GM12878 (cell line): ENCODE data around the gene MVP. TPM values are rescaled to one million over a fixed set of nuclear protein-coding genes. Genes with fewer than 3 reads are reported as not detected.

Experiments used
- ATAC-seq: fragments of 200-7000 bp; cut with Tn5 transposase; 3 replicates; pipeline ENCODE4 v1.9.1; 2020; ENCODE audit warnings: mild to moderate bottlenecking, moderate library complexity
- BruUV-seq: library from RNA; stranded (reverse); fragments of 400-500 nt; replicated peaks from 2 replicates; lab custom pipeline; 2021; lab: Mats Ljungman, UMichigan
- CTCF ChIA-PET: fragments of 300-600 bp; sonication (Branson Sonifier 250); formaldehyde crosslinking; extraction: SDS; loops from one replicate; lab custom pipeline; 2021; ENCODE audit warnings: inconsistent platforms; lab: Yijun Ruan, JAX
- POLR2A ChIA-PET: fragments of 350-600 bp; formaldehyde crosslinking; extraction: SDS; loops from one replicate; lab custom pipeline; 2021; ENCODE audit warnings: inconsistent platforms; lab: Charles Lee
- RAD21 ChIA-PET: fragments of 300-600 bp; sonication (Branson Sonifier 250); formaldehyde crosslinking; loops from one replicate; lab custom pipeline; 2023; ENCODE audit warnings: antibody characterized with exemption; ENCODE audit not compliant: unreplicated experiment; lab: Charles Lee
- SMC1A ChIA-PET: fragments of 300-600 bp; sonication (Branson Sonifier 250); formaldehyde crosslinking; loops from one replicate; lab custom pipeline; 2023; ENCODE audit not compliant: unreplicated experiment, uncharacterized antibody; lab: Charles Lee
- DNase-seq: peaks from one replicate; pipeline ENCODE4 v3.0.0-alpha.2; 2011; ENCODE audit warnings: low read depth, low spot score
- FAIRE-seq: peaks from 3 replicates; lab custom pipeline; 2011; peaks lifted over from hg19 to GRCh38; lab: Jason Lieb, UNC
- H2AFZ ChIP-seq: 2 replicates; pipeline ENCODE4 v1.6.0; 2011; ENCODE audit warnings: low read depth, low read length, control low read depth; ENCODE audit not compliant: control insufficient read depth
- H3K27ac ChIP-seq: 2 replicates; pipeline ENCODE4 v1.5.1; 2011; ENCODE audit warnings: control low read depth; ENCODE audit not compliant: control insufficient read depth, insufficient read depth
- H3K27me3 ChIP-seq, 2 experiments: replicated peaks in 1 of 2; 2 replicates each; pipeline versions ENCODE4 v1.6.0 to v1.6.1; 2011; ENCODE audit warnings: low read length in 1 of 2; ENCODE audit not compliant: control insufficient read depth in 2 of 2, insufficient read depth in 2 of 2
- H3K36me3 ChIP-seq, 2 experiments: 2 replicates each; pipeline ENCODE4 v1.5.1; 2011; ENCODE audit warnings: low read length in 1 of 2; ENCODE audit not compliant: control insufficient read depth in 2 of 2, insufficient read depth in 2 of 2
- H3K4me1 ChIP-seq: 2 replicates; pipeline ENCODE4 v1.6.1; 2011; ENCODE audit warnings: mild to moderate bottlenecking, low read length, moderate library complexity, mixed read lengths; ENCODE audit not compliant: control insufficient read depth, insufficient read depth
- H3K4me2 ChIP-seq: 2 replicates; pipeline ENCODE4 v1.6.0; 2011; ENCODE audit warnings: control low read depth; ENCODE audit not compliant: control insufficient read depth, insufficient read depth
- H3K4me3 ChIP-seq: fragments of 200-600 bp; sonication (generic); 2 replicates; pipeline ENCODE4 v1.5.1; 2016
- H3K79me2 ChIP-seq: 2 replicates; pipeline ENCODE4 v1.6.0; 2011; ENCODE audit warnings: low read length; ENCODE audit not compliant: control insufficient read depth, insufficient read depth
- H3K9ac ChIP-seq: 2 replicates; pipeline ENCODE4 v1.8.0; 2011; ENCODE audit warnings: low read length, control low read depth, mixed read lengths; ENCODE audit not compliant: control insufficient read depth, insufficient read depth
- H3K9me3 ChIP-seq: replicated peaks from 3 replicates; pipeline ENCODE4 v1.5.1; 2011; ENCODE audit warnings: mild to moderate bottlenecking, low read length; ENCODE audit not compliant: control insufficient read depth, insufficient read depth
- H4K20me1 ChIP-seq: 2 replicates; pipeline ENCODE4 v1.6.0; 2011; ENCODE audit not compliant: control insufficient read depth, insufficient read depth
- ASH2L ChIP-seq: fragments of 300-600, 200-600 bp; sonication (generic); IDR thresholded peaks from 2 replicates; pipeline ENCODE4 v1.6.1; 2017; ENCODE audit warnings: low read depth, mild to moderate bottlenecking, borderline replicate concordance
- ATF2 ChIP-seq: IDR thresholded peaks from 2 replicates; pipeline ENCODE4 v1.6.1; 2012; ENCODE audit warnings: low read length, inconsistent platforms
- BACH1 ChIP-seq: fragments of 450-650 bp; IDR thresholded peaks from 2 replicates; pipeline ENCODE4 v1.6.1; 2017; ENCODE audit warnings: mild to moderate bottlenecking, borderline replicate concordance
- FOXM1 ChIP-seq: IDR thresholded peaks from 2 replicates; pipeline ENCODE4 v1.6.1; 2012; ENCODE audit warnings: low read depth, mild to moderate bottlenecking, inconsistent platforms, low read length, moderate library complexity
- HDAC2 ChIP-seq: fragments of 200-600 bp; sonication (generic); IDR thresholded peaks from 2 replicates; pipeline ENCODE4 v1.6.1; 2017
- PAX8 ChIP-seq: fragments of 450-650 bp; IDR thresholded peaks from 2 replicates; pipeline ENCODE4 v1.6.1; 2017; ENCODE audit warnings: mild to moderate bottlenecking, moderate library complexity
- SP1 ChIP-seq: IDR thresholded peaks from one replicate; pipeline ENCODE4 v1.6.1; 2011; ENCODE audit warnings: low read depth, low read length
- USF2 ChIP-seq: IDR thresholded peaks from 2 replicates; pipeline ENCODE4 v1.6.1; 2011; ENCODE audit warnings: low read depth, low read length, improper control_type of control experiment, borderline replicate concordance
- ZBED1 ChIP-seq: IDR thresholded peaks from 2 replicates; pipeline ENCODE4 v1.6.1; 2016; ENCODE audit warnings: borderline replicate concordance
- ZBTB40 ChIP-seq: fragments of 450-650 bp; IDR thresholded peaks from 2 replicates; pipeline ENCODE4 v1.6.1; 2016; ENCODE audit warnings: mild to moderate bottlenecking, moderate library complexity, borderline replicate concordance
- ZNF207 ChIP-seq: fragments of 450-650 bp; IDR thresholded peaks from 2 replicates; pipeline ENCODE4 v1.6.1; 2014; ENCODE audit warnings: antibody characterized with exemption, mild to moderate bottlenecking, borderline replicate concordance
- ZNF687 ChIP-seq: fragments of 450-650 bp; IDR thresholded peaks from 2 replicates; pipeline ENCODE4 v1.6.1; 2017; ENCODE audit warnings: mild to moderate bottlenecking, moderate library complexity
- WGBS: methylation state at CpG from one replicate; pipeline ENCODE4 v1.1.6; 2016; ENCODE audit warnings: low lambda C conversion rate; ENCODE audit not compliant: insufficient replicate concordance, insufficient coverage; ENCODE audit errors: missing lambda C conversion rate; 5-methylcytosine and 5-hydroxymethylcytosine counted together
- in situ Hi-C: fragments of 300-500 bp; cut with MboI; formaldehyde crosslinking; loops from 9 replicates; pipeline ENCODE4 v1.14.3; 2018; ENCODE audit warnings: mixed read lengths
- intact Hi-C: fragments of 100-400 bp; cut with micrococcal nuclease; formaldehyde crosslinking; loops from one replicate; pipeline ENCODE4 v1.14.2; 2022; ENCODE audit not compliant: unreplicated experiment
- polyA plus RNA-seq, 11 experiments: library from polyadenylated mRNA; depleted of rRNA in 4 of 11; unstranded in 6 of 11; stranded (reverse) in 5 of 11; fragments of >200 nt; fragmentation: Nextera tagmentation in 4 of 11; fragmentation: Illumina TruSeq in 1 of 11; extraction: Ambion mirVana in 4 of 11; extraction: Trizol in 1 of 11; gene quantifications; 1 replicate in 1 of 11; 2 replicates in 10 of 11; pipeline versions ENCODE4 v1.2.1 to v1.2.3, GENCODE V29; 2011 to 2016; ENCODE audit warnings: inconsistent platforms in 2 of 11, missing spikeins in 2 of 11, low read depth in 1 of 11
- total RNA-seq, 4 experiments: library from RNA; depleted of rRNA in 3 of 4; stranded (reverse); fragments of >200 nt in 3 of 4; fragmentation: Illumina TruSeq in 1 of 4; extraction: Trizol in 1 of 4; gene quantifications; 2 replicates each; pipeline versions ENCODE4 v1.2.1 to v1.2.3, GENCODE V29; 2013 to 2021

MVP gene
- total and polyA plus RNA-seq, 10 of the 15 experiments (the other 5 are each of a cell fraction or from before 2014, with no cell fraction given): 0.98 to 74.2 (median 54.7) TPM

- CTCF ChIA-PET: interaction anchor here (0.6 to 1.3 kb wide), 2 partner anchors 37 to 221 kb away, joined by 3 to 6 read pairs; no protein-coding TSS in a partner anchor
- intact Hi-C loops: no loop called here
- H3K4me1 ChIP-seq: peaks cover 30% of the 10 kb centered on the region
- TF ChIP-seq BACH1 (peak; percentile 77), ZBTB40 (no peak), PAX8 (no peak), USF2 (no peak), ZNF687 (no peak), FOXM1 (no peak), SP1 (peak; percentile 42), ATF2 (no peak), HDAC2 (no peak), ASH2L (no peak), ZNF207 (0 out of 2 replicates have a peak, but pooled peaks have one; percentile 26), ZBED1 (peak; percentile 83; the same call in 1 of the 2 replicates)
These were observed 8.9 kb upstream of the MVP start for GRCh38 chr16:29811170-29811895.

More at GRCh38 chr16:29811170-29811895, 8.9 kb upstream of the MVP start:
- no peak overlapping the region for H3K27ac ChIP-seq
- peak overlapping the region; percentile 99 for H3K4me2 ChIP-seq
- FAIRE-seq (peak; percentile 93), ATAC-seq (peak; percentile 78), DNase-seq (peak; percentile 72)
- ChIA-PET POLR2A (interaction anchor here (0.5 to 1.5 kb wide), 4 partner anchors 9 to 68 kb away, joined by 3 to 7 read pairs (median 3); partner anchors contain the start of gene MVP), RAD21 (interaction anchor here (1.1 kb wide), 1 partner anchor 9 kb away, joined by 3 read pairs; the partner anchor contains the start of gene MVP), SMC1A (interaction anchor here (1.4 to 2.1 kb wide), 3 partner anchors 11 to 79 kb away, joined by 4 to 5 read pairs (median 4); no protein-coding TSS in a partner anchor)
- in situ Hi-C loops: no loop called here
- peaks cover 27% of the 10 kb centered on the region for H3K79me2 ChIP-seq
- H3K9ac ChIP-seq: peak overlapping the region; percentile 32; the same call in 1 of the 2 replicates
- no peaks in the 10 kb centered on the region for H3K27me3 ChIP-seq
- no peaks in the 10 kb centered on the region for H4K20me1 ChIP-seq
- 2% methylated on average over 31 of the region's 31 CpGs for WGBS
- BruUV-seq: no TSS peak
- no peaks in the 10 kb centered on the region for H3K9me3 ChIP-seq
- no peak overlapping the region for H2AFZ ChIP-seq
- H3K36me3 ChIP-seq: peaks cover 7 to 13% of the 10 kb centered on the region in 2 experiments; a peak in 2 of 4 replicates
- peak overlapping the region; percentile 85 for H3K4me3 ChIP-seq
